HFFc6 (cell line): ENCODE results near the gene MAN1B1. TPM values are rescaled to one million over a fixed set of nuclear protein-coding genes. Genes with fewer than 3 reads are reported as not detected.
A peak's percentile ranks its signal among the peaks of the same experiment; 100 is the strongest.

Experiments
- DNase-seq: peaks from one replicate; pipeline ENCODE4 v3.0.0-alpha.2; 2018
- H3K27ac Mint-ChIP-seq: 2 replicates; pipeline ENCODE4 v1.8.0; 2020; ENCODE audit warnings: mild to moderate bottlenecking, mixed read lengths
- H3K27me3 Mint-ChIP-seq: 2 replicates; pipeline ENCODE4 v1.8.0; 2021; ENCODE audit warnings: mild to moderate bottlenecking, moderate library complexity, mixed read lengths; ENCODE audit not compliant: insufficient read depth
- H3K36me3 Mint-ChIP-seq: 2 replicates; pipeline ENCODE4 v1.8.0; 2021; ENCODE audit warnings: low read depth, mixed read lengths
- H3K4me1 Mint-ChIP-seq: 2 replicates; pipeline ENCODE4 v1.8.0; 2020; ENCODE audit warnings: low read depth, mixed read lengths
- H3K4me3 Mint-ChIP-seq: 2 replicates; pipeline ENCODE4 v1.8.0; 2020; ENCODE audit warnings: mild to moderate bottlenecking, moderate library complexity, mixed read lengths
- H3K9me3 Mint-ChIP-seq: 2 replicates; pipeline ENCODE4 v1.8.0; 2020; ENCODE audit warnings: mild to moderate bottlenecking, mixed read lengths
- CTCF ChIP-seq: fragments of 200-600 bp; sonication (generic); IDR thresholded peaks from 2 replicates; pipeline ENCODE4 v1.5.0; 2021; ENCODE audit warnings: antibody characterized with exemption, mild to moderate bottlenecking
- total RNA-seq, 6 experiments: library from RNA; stranded (reverse); fragmentation: NEBNext Ultra II Directional; extraction: Animal tissue kit (Norgen Biotek cat#: 25700); gene quantifications; 2 replicates in 1 of 6; 3 replicates in 5 of 6; pipeline ENCODE4 v1.2.3, GENCODE V29; 2021

Gene MAN1B1
- total RNA-seq, 6 experiments from 2014 or later = 70.1 to 90.2 (median 77.6) TPM

DNA sequence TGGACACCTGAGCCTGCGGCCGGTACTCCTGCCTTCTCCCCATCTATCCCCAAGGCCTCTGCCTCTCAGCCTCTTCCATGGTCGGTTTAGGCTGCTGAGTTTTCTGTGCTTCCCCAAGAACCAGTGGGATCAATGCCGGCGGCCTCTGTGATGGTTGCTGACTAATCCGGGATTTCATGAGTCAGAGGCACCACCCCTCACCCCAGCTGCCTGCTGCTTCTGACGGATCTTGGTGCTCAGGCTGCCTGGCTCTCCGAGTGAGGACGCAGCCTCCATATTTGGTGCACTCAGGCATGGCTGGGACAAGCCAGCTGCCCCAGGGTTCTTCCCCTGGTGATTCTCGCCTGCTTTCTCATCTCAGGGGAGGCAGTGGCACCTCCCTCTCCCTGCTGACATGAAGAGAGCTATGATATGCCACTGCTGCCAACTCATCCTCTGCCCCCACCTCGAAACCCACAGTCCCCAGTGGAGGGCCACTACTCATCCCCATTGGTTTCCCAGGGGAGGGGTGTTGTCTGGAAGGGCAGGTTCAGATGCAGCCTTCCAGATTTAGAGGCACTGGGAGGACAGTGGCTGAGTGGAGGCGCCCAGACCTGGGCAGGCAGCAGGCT is 3.3 kb upstream of the MAN1B1 start:
- Mint-ChIP-seq H3K4me3 (peak overlapping the region; percentile 49; the same call in 1 of the 2 replicates), H3K9me3 (no peaks in the 10 kb centered on the region), H3K27me3 (peaks cover 3% of the 10 kb centered on the region; the same call in 1 of the 2 replicates), H3K36me3 (no peaks in the 10 kb centered on the region), H3K4me1 (peaks cover 49% of the 10 kb centered on the region), H3K27ac (peak overlapping the region; percentile 94)
- TF ChIP-seq CTCF = no peak
- peak; percentile 96 for DNase-seq

GRCh38 chr9:137084526-137084925 is 2.3 kb upstream of the MAN1B1 start:
- no peak for DNase-seq
- H3K4me3 Mint-ChIP-seq = no peak overlapping the region
- peaks cover 3% of the 10 kb centered on the region; the same call in 1 of the 2 replicates for H3K27me3 Mint-ChIP-seq
- H3K4me1 Mint-ChIP-seq = peaks cover 58% of the 10 kb centered on the region
- no peaks in the 10 kb centered on the region for H3K9me3 Mint-ChIP-seq
- peak overlapping the region; percentile 97 for H3K27ac Mint-ChIP-seq
- TF ChIP-seq CTCF = no peak
- H3K36me3 Mint-ChIP-seq = peaks cover 4% of the 10 kb centered on the region; the same call in 1 of the 2 replicates

- TF ChIP-seq CTCF = no peak
- peaks cover 4% of the 10 kb centered on the region; the same call in 1 of the 2 replicates for H3K36me3 Mint-ChIP-seq
- H3K4me1 Mint-ChIP-seq = peaks cover 59% of the 10 kb centered on the region
- H3K4me3 Mint-ChIP-seq = peak overlapping the region; percentile 87
- DNase-seq = peak; percentile 46
- no peaks in the 10 kb centered on the region for H3K9me3 Mint-ChIP-seq
- H3K27me3 Mint-ChIP-seq = peaks cover 3% of the 10 kb centered on the region
- peak overlapping the region; percentile 97 for H3K27ac Mint-ChIP-seq
Measured at GRCh38 chr9:137085920-137086530, 760 bp upstream of the MAN1B1 start.

DNA sequence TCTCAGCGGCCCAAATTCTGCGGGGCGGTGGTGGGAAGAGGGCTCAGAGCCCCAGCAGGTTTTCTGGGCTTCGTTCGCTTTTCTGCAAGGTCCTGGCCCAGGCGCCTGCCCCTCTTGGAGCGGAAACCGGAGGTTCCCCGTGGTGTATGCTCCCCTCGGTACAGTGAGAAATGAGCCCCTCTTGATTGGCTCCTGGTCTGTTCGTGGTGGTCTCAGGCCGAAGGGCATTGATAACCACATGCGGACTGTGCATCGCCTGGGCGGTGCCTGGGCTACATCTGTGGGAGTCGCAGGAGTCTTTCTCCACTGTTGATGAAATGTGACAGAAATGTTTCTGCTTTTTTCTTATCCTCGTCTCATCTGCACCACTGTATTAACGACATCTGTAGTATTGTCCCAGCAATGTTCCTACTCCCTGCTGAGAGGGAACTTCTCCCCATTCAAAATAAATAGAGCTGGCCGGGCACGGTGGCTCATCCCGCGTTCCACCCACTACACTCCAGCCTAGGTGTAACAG is 682 bp downstream of the MAN1B1 start:
- DNase-seq = no peak
- H3K27ac Mint-ChIP-seq = peak overlapping the region; percentile 81
- no peak for TF ChIP-seq CTCF

DNA sequence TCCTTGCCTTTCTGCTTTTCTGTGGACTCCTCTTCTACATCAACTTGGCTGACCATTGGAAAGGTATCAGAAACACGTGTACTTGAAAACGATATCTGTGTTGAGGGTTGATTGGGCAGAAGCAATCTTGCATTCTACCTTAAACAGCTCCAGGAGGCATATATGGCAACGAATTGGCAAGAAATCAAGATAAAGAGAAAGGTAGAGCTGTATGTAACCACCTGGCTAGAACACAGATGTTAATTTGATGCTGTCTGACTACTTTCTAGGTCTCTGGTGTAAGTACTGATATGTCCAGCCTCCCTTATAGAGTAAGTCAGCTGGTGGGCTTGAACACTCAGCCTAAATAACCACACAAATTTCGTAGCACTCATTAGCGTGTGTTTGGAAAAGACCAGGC is 1.3 kb downstream of the MAN1B1 start:
- TF ChIP-seq CTCF = no peak
- peak overlapping the region; percentile 94 for H3K4me3 Mint-ChIP-seq
- no peaks in the 10 kb centered on the region for H3K9me3 Mint-ChIP-seq
- DNase-seq = no peak
- H3K27ac Mint-ChIP-seq = peak overlapping the region; percentile 81; the same call in 1 of the 2 replicates
- H3K4me1 Mint-ChIP-seq = peaks cover 45% of the 10 kb centered on the region
- H3K36me3 Mint-ChIP-seq = peaks cover 4% of the 10 kb centered on the region; the same call in 1 of the 2 replicates
- peaks cover 3% of the 10 kb centered on the region for H3K27me3 Mint-ChIP-seq

More for the DNA sequence above, 682 bp downstream of the MAN1B1 start:
- no peaks in the 10 kb centered on the region for H3K9me3 Mint-ChIP-seq
- peaks cover 52% of the 10 kb centered on the region for H3K4me1 Mint-ChIP-seq
- H3K4me3 Mint-ChIP-seq = peak overlapping the region; percentile 94
- peaks cover 3% of the 10 kb centered on the region for H3K27me3 Mint-ChIP-seq
- H3K36me3 Mint-ChIP-seq = peaks cover 4% of the 10 kb centered on the region; the same call in 1 of the 2 replicates
